Breast epithelium (tissue), 4 donors: Measurements from ENCODE around the gene GPAT3. TPM values are rescaled to one million over a fixed set of nuclear protein-coding genes. Genes with fewer than 3 reads are reported as not detected.
"Not testable (repeated sequence)": the region's sequence is repeated elsewhere in the genome, so short reads cannot be mapped to it uniquely, and the experiment has no call there.

Source experiments
- DNase-seq, 2 donors: peaks; one replicate each; pipeline ENCODE4 v3.0.0-alpha.2; 2019; ENCODE audit warnings: low spot score in 2 of 2
- H3K27ac ChIP-seq, 2 donors: fragments of 200-600 bp; sonication (generic) in 1 of 2; one replicate each; pipeline ENCODE4 v1.5.1; 2016 to 2019; ENCODE audit warnings: mild to moderate bottlenecking in 1 of 2
- H3K27me3 ChIP-seq, 2 donors: fragments of 200-600 bp; sonication (generic) in 1 of 2; one replicate each; pipeline versions ENCODE4 v1.5.1 to v1.6.0; 2017 to 2019; ENCODE audit warnings: control low read depth in 1 of 2, mild to moderate bottlenecking in 1 of 2
- H3K36me3 ChIP-seq: fragments of 200-600 bp; one replicate; pipeline ENCODE4 v1.5.1; 2019
- H3K4me1 ChIP-seq, 2 donors: fragments of 200-600 bp; sonication (generic); one replicate each; pipeline ENCODE4 v1.5.1; 2016 to 2019; ENCODE audit warnings: control low read depth in 1 of 2
- H3K4me3 ChIP-seq, 3 donors: fragments of 200-600 bp; sonication (generic); 1 replicate in 2 of 3; 2 replicates in 1 of 3; pipeline ENCODE4 v1.5.1; 2016 to 2019; ENCODE audit warnings: mild to moderate bottlenecking in 3 of 3, moderate library complexity in 2 of 3
- H3K9me3 ChIP-seq, 2 donors: fragments of 200-600 bp; sonication (generic) in 1 of 2; one replicate each; pipeline ENCODE4 v1.5.1; 2016 to 2019; ENCODE audit warnings: control low read depth in 1 of 2
- CTCF ChIP-seq, 3 donors: fragments of 450-650 bp; IDR thresholded peaks; one replicate each; pipeline ENCODE4 v1.5.1; 2016 to 2017; ENCODE audit warnings: antibody characterized with exemption in 3 of 3, mild to moderate bottlenecking in 3 of 3, moderate library complexity in 3 of 3
- POLR2A ChIP-seq: fragments of 450-650 bp; IDR thresholded peaks from one replicate; pipeline ENCODE4 v1.6.1; 2016; ENCODE audit warnings: antibody characterized with exemption, mild to moderate bottlenecking, moderate library complexity
- POLR2AphosphoS5 ChIP-seq, 3 donors: sonication (generic); formaldehyde crosslinking; IDR thresholded peaks; one replicate each; pipeline ENCODE4 v1.6.1; 2017; ENCODE audit warnings: antibody characterized with exemption in 3 of 3
- intact Hi-C: fragments of 100-400 bp; cut with DNase I; formaldehyde crosslinking; loops from one replicate; pipeline ENCODE4 v1.15.1; 2023; ENCODE audit warnings: low total_unique reads
- total RNA-seq, 3 donors: library from RNA; depleted of rRNA; stranded (reverse); fragments of >200 nt; gene quantifications; one replicate each; pipeline ENCODE4 v1.1.0, GENCODE V29; 2016

Gene GPAT3
- total RNA-seq, 3 donors from 2014 or later = 5.1 to 7.6 (median 5.6) TPM

GRCh38 chr4:83616252-83616651, 80.3 kb downstream of the GPAT3 start:
- Histone ChIP-seq H3K4me3 (no peak overlapping the region), H3K4me1 (no peaks in the 10 kb centered on the region), H3K27me3 (no peaks in the 10 kb centered on the region), H3K36me3 (no peaks in the 10 kb centered on the region), H3K27ac (no peak overlapping the region), H3K9me3 (peaks cover 11 to 35% of the 10 kb centered on the region in 2 donors)
- intact Hi-C loops = no loop called here
- no peak for DNase-seq
- no peak for TF ChIP-seq CTCF (IDR thresholded peaks at IDR 0.05)
- no peak for TF ChIP-seq POLR2A
- no peak for TF ChIP-seq POLR2AphosphoS5 (IDR thresholded peaks at IDR 0.05)

- intact Hi-C loops = no loop called here
- Histone ChIP-seq H3K4me1 (no peaks in the 10 kb centered on the region), H3K27ac (no peak overlapping the region), H3K4me3 (no peak overlapping the region), H3K9me3 (peaks cover 22 to 41% of the 10 kb centered on the region in 2 donors), H3K27me3 (no peaks in the 10 kb centered on the region), H3K36me3 (no peaks in the 10 kb centered on the region)
- no peak for DNase-seq
- no peak for TF ChIP-seq POLR2AphosphoS5 (IDR thresholded peaks at IDR 0.05)
- TF ChIP-seq CTCF (IDR thresholded peaks at IDR 0.05) = no peak
- no peak for TF ChIP-seq POLR2A
Measured at GRCh38 chr4:83617371-83618035, 81.6 kb downstream of the GPAT3 start.

- Histone ChIP-seq H3K36me3 (no peaks in the 10 kb centered on the region), H3K9me3 (peaks cover 29 to 39% of the 10 kb centered on the region in 2 donors), H3K27me3 (no peaks in the 10 kb centered on the region), H3K27ac (no peak overlapping the region), H3K4me3 (no peak overlapping the region), H3K4me1 (no peaks in the 10 kb centered on the region)
- no peak for TF ChIP-seq CTCF (IDR thresholded peaks at IDR 0.05)
- TF ChIP-seq POLR2A = no peak
- TF ChIP-seq POLR2AphosphoS5 (IDR thresholded peaks at IDR 0.05) = no peak
- no peak for DNase-seq
- intact Hi-C loops = no loop called here
Measured at GRCh38 chr4:83618431-83618830, 82.5 kb downstream of the GPAT3 start.

- no peak overlapping the region for H3K4me3 ChIP-seq
- peaks cover 29 to 32% of the 10 kb centered on the region in 2 donors for H3K9me3 ChIP-seq
- H3K4me1 ChIP-seq = no peaks in the 10 kb centered on the region
- H3K27me3 ChIP-seq = no peaks in the 10 kb centered on the region
- no peak overlapping the region for H3K27ac ChIP-seq
- no peaks in the 10 kb centered on the region for H3K36me3 ChIP-seq
- TF ChIP-seq POLR2AphosphoS5 (IDR thresholded peaks at IDR 0.05) (no peak), POLR2A (no peak), CTCF (IDR thresholded peaks at IDR 0.05) (no peak)
- intact Hi-C loops = no loop called here
- DNase-seq = no peak
Measured at GRCh38 chr4:83618991-83619645, 83.2 kb downstream of the GPAT3 start.

- H3K4me1 ChIP-seq, H3K36me3 ChIP-seq, DNase-seq, H3K4me3 ChIP-seq, intact Hi-C loops, H3K27ac ChIP-seq, H3K27me3 ChIP-seq: not testable (repeated sequence)
- peaks cover 19 to 22% of the 10 kb centered on the region in 2 donors for H3K9me3 ChIP-seq
Measured at GRCh38 chr4:83622127-83622526, 86.2 kb downstream of the GPAT3 start.
